HepG2 (cell line): Measurements from ENCODE around the gene PLA2G4B. TPM values are rescaled to one million over a fixed set of nuclear protein-coding genes. Genes with fewer than 3 reads are reported as not detected.

ENCODE experiments used
- ATAC-seq: fragments of 200-7000 bp; cut with Tn5 transposase; 3 replicates; pipeline ENCODE4 v1.9.1; 2020; ENCODE audit warnings: mild to moderate bottlenecking, moderate library complexity
- Bru-seq: library from RNA; stranded (reverse); fragments of 400-500 nt; gene quantifications from one replicate; lab custom pipeline; 2021; lab: Mats Ljungman, UMichigan
- BruChase-seq, 2 experiments: library from RNA; stranded (reverse); fragments of 400-500 nt; gene quantifications; one replicate each; lab custom pipeline; 2021; lab: Mats Ljungman, UMichigan
- BruUV-seq: library from RNA; stranded (reverse); fragments of 400-500 nt; replicated peaks from 2 replicates; lab custom pipeline; 2021; lab: Mats Ljungman, UMichigan
- CTCF ChIA-PET: fragments of 300-600 bp; formaldehyde crosslinking; extraction: SDS; loops from one replicate; lab custom pipeline; 2021; ENCODE audit warnings: low total read pairs, inconsistent platforms, low intra/inter-chr PET ratio; lab: Yijun Ruan, JAX
- POLR2A ChIA-PET: fragments of 350-600 bp; sonication (Branson Sonifier 250); formaldehyde crosslinking; loops from one replicate; lab custom pipeline; 2020; ENCODE audit warnings: antibody characterized with exemption, inconsistent platforms; lab: Yijun Ruan, JAX
- DNase-seq: peaks from one replicate; pipeline ENCODE4 v3.0.0-alpha.2; 2015; ENCODE audit warnings: low spot score
- FAIRE-seq: peaks from 3 replicates; lab custom pipeline; 2011; peaks lifted over from hg19 to GRCh38; lab: Jason Lieb, UNC
- H2AFZ ChIP-seq: one replicate; pipeline ENCODE4 v1.6.1; 2011; ENCODE audit warnings: low read length, inconsistent platforms
- H3K27ac ChIP-seq: fragments of 300-600 bp; 3 replicates; pipeline ENCODE4 v1.8.0; 2011; ENCODE audit warnings: mixed run types, mild to moderate bottlenecking, mixed read lengths, low read length, inconsistent platforms; ENCODE audit not compliant: insufficient read depth; ENCODE audit errors: extremely low read length
- H3K27me3 ChIP-seq, 2 experiments: fragments of 200-600 bp in 1 of 2; 2 replicates in 1 of 2; 3 replicates in 1 of 2; pipeline versions ENCODE4 v1.6.0 to v1.8.0; 2011; ENCODE audit warnings: low read length in 2 of 2, mild to moderate bottlenecking in 2 of 2, moderate library complexity in 2 of 2, inconsistent platforms in 1 of 2; ENCODE audit not compliant: insufficient read depth in 2 of 2, control insufficient read depth in 1 of 2
- H3K36me3 ChIP-seq, 2 experiments: fragments of 200-600 bp in 1 of 2; replicated peaks in 1 of 2; 2 replicates in 1 of 2; 3 replicates in 1 of 2; pipeline versions ENCODE4 v1.5.1 to v1.8.0; 2011; ENCODE audit warnings: low read length in 2 of 2, inconsistent platforms in 1 of 2; ENCODE audit not compliant: insufficient read depth in 2 of 2, control insufficient read depth in 1 of 2
- H3K4me1 ChIP-seq: 2 replicates; pipeline ENCODE4 v1.5.1; 2012; ENCODE audit warnings: low read length, inconsistent platforms; ENCODE audit not compliant: insufficient read depth
- H3K4me2 ChIP-seq: 2 replicates; pipeline ENCODE4 v1.6.0; 2011; ENCODE audit warnings: low read depth, low read length, inconsistent platforms
- H3K4me3 ChIP-seq, 3 experiments: fragments of 200-600 bp in 1 of 3; sonication (generic), shearing (Covaris generic) in 1 of 3; replicated peaks in 1 of 3; 2 replicates each; pipeline ENCODE4 v1.5.1; 2011 to 2016; ENCODE audit warnings: low read length in 3 of 3, inconsistent platforms in 2 of 3, low read depth in 2 of 3, mild to moderate bottlenecking in 2 of 3, control low read depth in 1 of 3, mixed read lengths in 1 of 3; ENCODE audit not compliant: insufficient read depth in 1 of 3
- H3K79me2 ChIP-seq: one replicate; pipeline ENCODE4 v1.6.1; 2011; ENCODE audit warnings: low read length, inconsistent platforms; ENCODE audit not compliant: insufficient read depth
- H3K9ac ChIP-seq: 2 replicates; pipeline ENCODE4 v1.6.0; 2011; ENCODE audit warnings: mild to moderate bottlenecking, low read depth, low read length, inconsistent platforms; ENCODE audit not compliant: insufficient read depth
- H3K9me3 ChIP-seq: 2 replicates; pipeline ENCODE4 v1.5.1; 2012; ENCODE audit warnings: mild to moderate bottlenecking, low read length
- H4K20me1 ChIP-seq: 2 replicates; pipeline ENCODE4 v1.6.0; 2011; ENCODE audit warnings: inconsistent platforms, mild to moderate bottlenecking, low read length, moderate library complexity; ENCODE audit not compliant: insufficient read depth
- CSRNP1 ChIP-seq: sonication (generic); formaldehyde crosslinking; IDR thresholded peaks from 2 replicates; pipeline ENCODE4 v1.8.1; 2023; ENCODE audit warnings: mild to moderate bottlenecking, missing genetic modification reagents
- DMTF1 ChIP-seq: sonication (generic); formaldehyde crosslinking; IDR thresholded peaks from 2 replicates; pipeline ENCODE4 v1.4.0; 2020; ENCODE audit warnings: mild to moderate bottlenecking, missing genetic modification reagents
- MBD4 ChIP-seq: IDR thresholded peaks from 2 replicates; pipeline ENCODE4 v1.6.1; 2012; ENCODE audit warnings: low read length, inconsistent platforms, borderline replicate concordance
- NFYB ChIP-seq: sonication (generic); formaldehyde crosslinking; IDR thresholded peaks from 2 replicates; pipeline ENCODE4 v1.4.0; 2020; ENCODE audit warnings: missing genetic modification reagents
- NR2F2 ChIP-seq: IDR thresholded peaks from 2 replicates; pipeline ENCODE4 v1.6.1; 2012; ENCODE audit warnings: low read depth, inconsistent platforms, borderline replicate concordance
- PRPF4 ChIP-seq: fragments of 200-400 bp; formaldehyde crosslinking; IDR thresholded peaks from 2 replicates; pipeline ENCODE4 v1.6.1; 2016; ENCODE audit warnings: low read length, low read depth; ENCODE audit not compliant: poor library complexity, severe bottlenecking
- TP53 ChIP-seq: sonication (generic); formaldehyde crosslinking; conservative IDR thresholded peaks from 2 replicates; pipeline ENCODE4 v1.4.0; 2020; ENCODE audit warnings: missing genetic modification reagents
- ZBTB3 ChIP-seq: sonication (generic); formaldehyde crosslinking; IDR thresholded peaks from 2 replicates; pipeline ENCODE4 v1.4.0; 2020; ENCODE audit warnings: low read depth, mild to moderate bottlenecking, moderate library complexity, missing genetic modification reagents, borderline replicate concordance
- ZFP41 ChIP-seq: sonication (generic); formaldehyde crosslinking; IDR thresholded peaks from 2 replicates; pipeline ENCODE4 v1.4.0; 2020; ENCODE audit warnings: mild to moderate bottlenecking, missing genetic modification reagents, borderline replicate concordance
- ZNF430 ChIP-seq: sonication (generic); formaldehyde crosslinking; IDR thresholded peaks from 2 replicates; pipeline ENCODE4 v1.9.0; 2021; ENCODE audit warnings: mild to moderate bottlenecking, missing genetic modification reagents
- ZNF441 ChIP-seq: sonication (generic); formaldehyde crosslinking; IDR thresholded peaks from 2 replicates; pipeline ENCODE4 v1.7.0; 2021; ENCODE audit warnings: missing genetic modification reagents, borderline replicate concordance
- ZNF773 ChIP-seq: sonication (generic); formaldehyde crosslinking; IDR thresholded peaks from 2 replicates; pipeline ENCODE4 v1.4.0; 2020; ENCODE audit warnings: missing genetic modification reagents, borderline replicate concordance
- ZNF775 ChIP-seq: sonication (generic); formaldehyde crosslinking; IDR thresholded peaks from 2 replicates; pipeline ENCODE4 v1.4.0; 2020; ENCODE audit warnings: missing genetic modification reagents, mild to moderate bottlenecking, moderate library complexity, borderline replicate concordance
- ZNF781 ChIP-seq: sonication (generic); formaldehyde crosslinking; IDR thresholded peaks from 2 replicates; pipeline ENCODE4 v1.5.1; 2020; ENCODE audit warnings: borderline replicate concordance, mild to moderate bottlenecking, missing genetic modification reagents; ENCODE audit errors: not compliant biosample characterization
- WGBS: methylation state at CpG from one replicate; pipeline ENCODE4 v1.1.6; 2017; ENCODE audit warnings: low lambda C conversion rate; 5-methylcytosine and 5-hydroxymethylcytosine counted together
- in situ Hi-C: cut with HindIII; loops from 2 replicates; pipeline ENCODE4 v1.10.0; 2017; ENCODE audit warnings: low pct_unique_long_range_greater_than_20kb; ENCODE audit not compliant: extremely low pct_ligation_motif_present
- intact Hi-C: fragments of 100-400 bp; cut with micrococcal nuclease; formaldehyde crosslinking; loops from one replicate; pipeline ENCODE4 v1.10.0; 2022; ENCODE audit not compliant: unreplicated experiment
- long read RNA-seq, 2 experiments: library from RNA in 1 of 2; library from polyadenylated mRNA in 1 of 2; stranded (forward) in 1 of 2; unstranded in 1 of 2; transcript quantifications; one replicate each; pipeline ENCODE4 v2.0.0, GENCODE V29; 2019 to 2022
- polyA minus RNA-seq, 3 experiments: library from RNA; depleted of rRNA, polyadenylated mRNA; stranded (reverse); fragments of >200 nt; gene quantifications; 2 replicates each; pipeline ENCODE4 v1.2.3, GENCODE V29; 2011; ENCODE audit warnings: low replicate concordance in 1 of 3
- polyA plus RNA-seq, 8 experiments: library from polyadenylated mRNA; depleted of rRNA in 3 of 8; stranded (reverse) in 7 of 8; unstranded in 1 of 8; fragments of >200 nt; fragmentation: Illumina TruSeq in 4 of 8; extraction: Trizol in 4 of 8; gene quantifications; 2 replicates each; pipeline versions ENCODE4 v1.2.1 to v1.2.3, GENCODE V29; 2011 to 2016; ENCODE audit warnings: low read depth in 4 of 8, missing spikeins in 1 of 8, mixed read lengths in 1 of 8; ENCODE audit not compliant: insufficient read depth in 1 of 8
- total RNA-seq, 5 experiments: library from RNA; depleted of rRNA; stranded (reverse); fragments of >200 nt; fragmentation: Illumina TruSeq; extraction: Trizol; gene quantifications; 2 replicates each; pipeline ENCODE4 v1.2.3, GENCODE V29; 2016; ENCODE audit warnings: low read depth in 1 of 5

The PLA2G4B gene
- total RNA-seq (2016; rRNA removed; fragmentation: Illumina TruSeq; extraction: Trizol) = 0.55 and 5.1 TPM in 2 replicates
- 1.1 and 1.6 TPM in 2 replicates for total RNA-seq (2016; cell fraction: cytosol; rRNA removed; fragmentation: Illumina TruSeq; extraction: Trizol; ENCODE audit: low read depth)
- total RNA-seq (2016; cell fraction: insoluble cytoplasmic fraction; rRNA removed; fragmentation: Illumina TruSeq; extraction: Trizol) = 0.88 and 2.9 TPM in 2 replicates
- 0.55 and 1.1 TPM in 2 replicates for total RNA-seq (2016; cell fraction: membrane; rRNA removed; fragmentation: Illumina TruSeq; extraction: Trizol)
- total RNA-seq (2016; cell fraction: nucleus; rRNA removed; fragmentation: Illumina TruSeq; extraction: Trizol) = 4.1 and 4.8 TPM in 2 replicates
- 8.0 and 10.2 TPM in 2 replicates for polyA plus RNA-seq (2011; rRNA removed)
- 1.2 and 1.9 TPM in 2 replicates for polyA plus RNA-seq (2011; cell fraction: cytosol; rRNA removed)
- polyA plus RNA-seq (2011; cell fraction: nucleus; rRNA removed) = 51.3 and 67.9 TPM in 2 replicates
- polyA plus RNA-seq (2012) = 2.9 and 3.7 TPM in 2 replicates
- 0.61 and 1.4 TPM in 2 replicates for polyA plus RNA-seq (2016; cell fraction: cytosol; fragmentation: Illumina TruSeq; extraction: Trizol; ENCODE audit: low read depth)
- polyA plus RNA-seq (2016; cell fraction: insoluble cytoplasmic fraction; fragmentation: Illumina TruSeq; extraction: Trizol; ENCODE audit: low read depth) = 0.63 and 1.2 TPM in 2 replicates
- 1.0 and 1.5 TPM in 2 replicates for polyA plus RNA-seq (2016; cell fraction: membrane; fragmentation: Illumina TruSeq; extraction: Trizol; ENCODE audit: low read depth)
- 15.6 and 20.4 TPM in 2 replicates for polyA plus RNA-seq (2016; cell fraction: nucleus; fragmentation: Illumina TruSeq; extraction: Trizol; ENCODE audit: insufficient read depth, low read depth)
- polyA minus RNA-seq (2011; rRNA and poly(A)+ RNA removed; ENCODE audit: low replicate concordance) = 1.1 and 2.7 TPM in 2 replicates
- polyA minus RNA-seq (2011; cell fraction: cytosol; rRNA and poly(A)+ RNA removed) = 2.2 TPM in 1 of 2 replicates, not detected in the other
- polyA minus RNA-seq (2011; cell fraction: nucleus; rRNA and poly(A)+ RNA removed) = 4.4 and 4.6 TPM in 2 replicates
- percentile 59 among the genes with signal in this experiment for Bru-seq, nascent RNA
- percentile 62 among the genes with signal in this experiment for BruChase-seq, experiment 1, labeled RNA remaining after a 6-hour chase
- percentile 62 among the genes with signal in this experiment for BruChase-seq, experiment 2, labeled RNA remaining after a 2-hour chase
- long read RNA-seq, experiment 1, partial matches to known transcripts = 2 of 2 reads
- long read RNA-seq, experiment 1, other reads (novel, unspliced or antisense) = 0 of 2 reads
- long read RNA-seq, experiment 2 = 0 reads

- FAIRE-seq (no peak), ATAC-seq (no peak), DNase-seq (no peak)
- BruUV-seq = no TSS peak
- ChIA-PET POLR2A (no interaction called here), CTCF (no interaction called here)
- Histone ChIP-seq H3K9ac (no peak within 1 kb of the TSS), H3K27ac (no peak within 1 kb of the TSS), H3K4me1 (no peaks in the 10 kb centered on the region), H3K36me3 (peaks cover 0 to 1% of the 10 kb centered on the region in 2 experiments; a peak in 3 of 5 replicates), H3K4me2 (no peak within 1 kb of the TSS), H2AFZ (no peak within 1 kb of the TSS), H3K27me3 (no peaks in the 10 kb centered on the region), H3K4me3 (no peak within 1 kb of the TSS), H3K9me3 (no peaks in the 10 kb centered on the region), H3K79me2 (no peaks in the 10 kb centered on the region), H4K20me1 (no peaks in the 10 kb centered on the region)
- intact Hi-C loops (no loop called here), in situ Hi-C loops (no loop called here)
- WGBS = 96% methylated on average over 5 of the region's 6 CpGs
- TF ChIP-seq ZFP41 (CRISPR knock-in tag) = no peak
- TF ChIP-seq CSRNP1 (CRISPR knock-in tag) = no peak
- TF ChIP-seq ZNF441 (CRISPR knock-in tag) = no peak
- TF ChIP-seq DMTF1 (CRISPR knock-in tag) = no peak
- TF ChIP-seq NR2F2 = no peak
- no peak for TF ChIP-seq ZNF781 (CRISPR knock-in tag)
- TF ChIP-seq PRPF4 = no peak
- no peak for TF ChIP-seq ZNF773 (CRISPR knock-in tag)
- no peak for TF ChIP-seq MBD4
- no peak for TF ChIP-seq NFYB (CRISPR knock-in tag)
- no peak for TF ChIP-seq ZBTB3 (CRISPR knock-in tag)
- TF ChIP-seq ZNF775 (CRISPR knock-in tag) = no peak
- TF ChIP-seq ZNF430 (CRISPR knock-in tag) = no peak
- TF ChIP-seq TP53 (CRISPR knock-in tag) = no peak
Measured at GRCh38 chr15:41838400-41838897, at the start of gene PLA2G4B. PLA2G4B (plus strand) TSS chr15:41838847; CDS start chr15:41838914, 67 bp downstream.
